ENCODE results near the gene MAP7D3.
"Not testable (repeated sequence)": the region's sequence is repeated elsewhere in the genome, so short reads cannot be mapped to it uniquely, and the experiment has no call there.

Gene MAP7D3

GRCh38 chrX:136246201-136246600 lies 5.0 kb downstream of the MAP7D3 start:
- FAIRE-seq: peak; percentile 43

GRCh38 chrX:136237849-136238248 lies 13.4 kb downstream of the MAP7D3 start:
- FAIRE-seq: not testable (repeated sequence)

GRCh38 chrX:136237074-136237473 lies 14.1 kb downstream of the MAP7D3 start:
- FAIRE-seq: no peak

- FAIRE-seq: no peak
Measured at GRCh38 chrX:136228839-136229207, 22.4 kb downstream of the MAP7D3 start.

GRCh38 chrX:136227948-136228838 lies 23.0 kb downstream of the MAP7D3 start:
- FAIRE-seq: no peak

GRCh38 chrX:136227074-136227473 lies 24.1 kb downstream of the MAP7D3 start:
- no peak for FAIRE-seq

- FAIRE-seq: no peak
Measured at GRCh38 chrX:136221851-136222513, 29.2 kb downstream of the MAP7D3 start.

- no peak for FAIRE-seq
Measured at GRCh38 chrX:136220951-136221350, 30.2 kb downstream of the MAP7D3 start.

- no peak for FAIRE-seq
Measured at GRCh38 chrX:136220540-136220939, 30.7 kb downstream of the MAP7D3 start.

GRCh38 chrX:136219893-136220292 lies 31.3 kb downstream of the MAP7D3 start:
- FAIRE-seq: no peak

- FAIRE-seq: no peak
Measured at GRCh38 chrX:136215559-136215958, 35.6 kb downstream of the MAP7D3 start.

GRCh38 chrX:136214551-136214950 lies 36.6 kb downstream of the MAP7D3 start:
- FAIRE-seq: no peak

GRCh38 chrX:136212557-136213111 lies 38.6 kb downstream of the MAP7D3 start:
- no peak for FAIRE-seq

- no peak for FAIRE-seq
Measured at GRCh38 chrX:136211766-136212556, 39.2 kb downstream of the MAP7D3 start.

- FAIRE-seq: no peak
Measured at GRCh38 chrX:136210806-136211205, 40.4 kb downstream of the MAP7D3 start.

- FAIRE-seq: no peak
Measured at GRCh38 chrX:136210243-136210642, 41.0 kb downstream of the MAP7D3 start.

GRCh38 chrX:136209751-136210150 lies 41.4 kb downstream of the MAP7D3 start:
- no peak for FAIRE-seq

GRCh38 chrX:136209016-136209738 lies 42.0 kb downstream of the MAP7D3 start:
- FAIRE-seq: no peak

- FAIRE-seq: no peak
Measured at GRCh38 chrX:136207546-136207945, 43.7 kb downstream of the MAP7D3 start.

GRCh38 chrX:136206916-136207315 lies 44.3 kb downstream of the MAP7D3 start:
- no peak for FAIRE-seq

GRCh38 chrX:136205882-136206380 lies 45.3 kb downstream of the MAP7D3 start:
- no peak for FAIRE-seq

GRCh38 chrX:136204571-136204970 lies 46.6 kb downstream of the MAP7D3 start:
- FAIRE-seq: no peak

All from islet of Langerhans (tissue), 1 donor.